Memory B cell (primary cell): ENCODE measurements around the gene FMN1.

Experiments used
- ATAC-seq: fragments of 150-1000 bp; cut with Tn5 transposase; 2 replicates; pipeline ENCODE4 v1.10.0; 2021; ENCODE audit warnings: low read depth, mild to moderate bottlenecking, moderate library complexity
- DNase-seq, 2 donors: peaks; one replicate each; pipeline ENCODE4 v3.0.0; 2022; ENCODE audit warnings: low spot score in 2 of 2
- H3K27ac Mint-ChIP-seq: one replicate; pipeline ENCODE4 v1.8.0; 2022; ENCODE audit warnings: mild to moderate bottlenecking, moderate library complexity, mixed read lengths
- H3K27me3 Mint-ChIP-seq: one replicate; pipeline ENCODE4 v1.8.0; 2022; ENCODE audit warnings: mixed read lengths
- H3K36me3 Mint-ChIP-seq: one replicate; pipeline ENCODE4 v1.8.0; 2022; ENCODE audit warnings: mild to moderate bottlenecking, mixed read lengths
- H3K4me1 Mint-ChIP-seq: one replicate; pipeline ENCODE4 v1.8.0; 2022; ENCODE audit warnings: mixed read lengths
- H3K4me3 Mint-ChIP-seq: one replicate; pipeline ENCODE4 v1.8.0; 2022; ENCODE audit warnings: mild to moderate bottlenecking, moderate library complexity, mixed read lengths
- H3K9me3 Mint-ChIP-seq: one replicate; pipeline ENCODE4 v1.8.0; 2022; ENCODE audit warnings: mixed read lengths

FMN1 gene

GRCh38 chr15:32878869-32879805, 315.4 kb downstream of the FMN1 start:
- DNase-seq (no peak), ATAC-seq (no peak)
- Mint-ChIP-seq H3K36me3 (no peaks in the 10 kb centered on the region), H3K27ac (no peak overlapping the region), H3K4me1 (peaks cover 3% of the 10 kb centered on the region), H3K9me3 (no peaks in the 10 kb centered on the region), H3K27me3 (no peaks in the 10 kb centered on the region), H3K4me3 (no peak overlapping the region)

GRCh38 chr15:32878342-32878741, 316.2 kb downstream of the FMN1 start:
- H3K27ac Mint-ChIP-seq = no peak overlapping the region
- H3K27me3 Mint-ChIP-seq = no peaks in the 10 kb centered on the region
- H3K36me3 Mint-ChIP-seq = no peaks in the 10 kb centered on the region
- no peak overlapping the region for H3K4me3 Mint-ChIP-seq
- H3K9me3 Mint-ChIP-seq = no peaks in the 10 kb centered on the region
- ATAC-seq = no peak
- H3K4me1 Mint-ChIP-seq = peaks cover 3% of the 10 kb centered on the region
- DNase-seq = no peak

GRCh38 chr15:32877252-32878019, 317.1 kb downstream of the FMN1 start:
- no peak overlapping the region for H3K27ac Mint-ChIP-seq
- no peaks in the 10 kb centered on the region for H3K9me3 Mint-ChIP-seq
- peaks cover 3% of the 10 kb centered on the region for H3K4me1 Mint-ChIP-seq
- H3K4me3 Mint-ChIP-seq = no peak overlapping the region
- H3K36me3 Mint-ChIP-seq = no peaks in the 10 kb centered on the region
- ATAC-seq (no peak), DNase-seq (no peak)
- no peaks in the 10 kb centered on the region for H3K27me3 Mint-ChIP-seq

- H3K27me3 Mint-ChIP-seq = no peaks in the 10 kb centered on the region
- H3K36me3 Mint-ChIP-seq = no peaks in the 10 kb centered on the region
- H3K4me3 Mint-ChIP-seq = no peak overlapping the region
- no peak overlapping the region for H3K27ac Mint-ChIP-seq
- DNase-seq (no peak), ATAC-seq (no peak)
- no peaks in the 10 kb centered on the region for H3K9me3 Mint-ChIP-seq
- peaks cover 11% of the 10 kb centered on the region for H3K4me1 Mint-ChIP-seq
Measured at GRCh38 chr15:32873284-32874114, 321.0 kb downstream of the FMN1 start.

GRCh38 chr15:32872621-32873283, 321.8 kb downstream of the FMN1 start:
- DNase-seq (no peak), ATAC-seq (no peak)
- Mint-ChIP-seq H3K4me3 (no peak overlapping the region), H3K36me3 (no peaks in the 10 kb centered on the region), H3K4me1 (peaks cover 11% of the 10 kb centered on the region), H3K27ac (no peak overlapping the region), H3K9me3 (no peaks in the 10 kb centered on the region), H3K27me3 (no peaks in the 10 kb centered on the region)

- H3K27me3 Mint-ChIP-seq = no peaks in the 10 kb centered on the region
- H3K4me1 Mint-ChIP-seq = peaks cover 11% of the 10 kb centered on the region
- no peak overlapping the region for H3K27ac Mint-ChIP-seq
- ATAC-seq = no peak
- H3K4me3 Mint-ChIP-seq = no peak overlapping the region
- no peaks in the 10 kb centered on the region for H3K9me3 Mint-ChIP-seq
- no peak for DNase-seq
- H3K36me3 Mint-ChIP-seq = no peaks in the 10 kb centered on the region
Measured at GRCh38 chr15:32871883-32872282, 322.6 kb downstream of the FMN1 start.

GRCh38 chr15:32870240-32871033, 324.1 kb downstream of the FMN1 start:
- Mint-ChIP-seq H3K4me3 (peak overlapping the region; percentile 3), H3K27me3 (no peaks in the 10 kb centered on the region), H3K27ac (no peak overlapping the region), H3K9me3 (no peaks in the 10 kb centered on the region), H3K4me1 (peaks cover 11% of the 10 kb centered on the region), H3K36me3 (no peaks in the 10 kb centered on the region)
- ATAC-seq (peak; percentile 99), DNase-seq (peak; percentile 37 to 49)

- DNase-seq (no peak), ATAC-seq (no peak)
- no peak overlapping the region for H3K4me3 Mint-ChIP-seq
- H3K4me1 Mint-ChIP-seq = peaks cover 11% of the 10 kb centered on the region
- peaks cover 2% of the 10 kb centered on the region for H3K27me3 Mint-ChIP-seq
- no peaks in the 10 kb centered on the region for H3K36me3 Mint-ChIP-seq
- H3K27ac Mint-ChIP-seq = peak overlapping the region; percentile 10
- H3K9me3 Mint-ChIP-seq = no peaks in the 10 kb centered on the region
Measured at GRCh38 chr15:32869776-32870175, 324.7 kb downstream of the FMN1 start.

- Mint-ChIP-seq H3K4me1 (peaks cover 13% of the 10 kb centered on the region), H3K27me3 (peaks cover 2% of the 10 kb centered on the region), H3K4me3 (no peak overlapping the region), H3K27ac (no peak overlapping the region), H3K9me3 (no peaks in the 10 kb centered on the region), H3K36me3 (no peaks in the 10 kb centered on the region)
- no peak for DNase-seq
- ATAC-seq = no peak
Measured at GRCh38 chr15:32867313-32867626, 327.2 kb downstream of the FMN1 start.

- no peak for ATAC-seq
- no peak overlapping the region for H3K4me3 Mint-ChIP-seq
- H3K36me3 Mint-ChIP-seq = no peaks in the 10 kb centered on the region
- no peaks in the 10 kb centered on the region for H3K9me3 Mint-ChIP-seq
- H3K27ac Mint-ChIP-seq = no peak overlapping the region
- peaks cover 15% of the 10 kb centered on the region for H3K4me1 Mint-ChIP-seq
- DNase-seq = no peak
- H3K27me3 Mint-ChIP-seq = peaks cover 2% of the 10 kb centered on the region
Measured at GRCh38 chr15:32866454-32867312, 327.8 kb downstream of the FMN1 start.

- Mint-ChIP-seq H3K27me3 (peaks cover 4% of the 10 kb centered on the region), H3K9me3 (peaks cover 2% of the 10 kb centered on the region), H3K27ac (no peak overlapping the region), H3K4me3 (no peak overlapping the region), H3K4me1 (peaks cover 12% of the 10 kb centered on the region), H3K36me3 (no peaks in the 10 kb centered on the region)
- ATAC-seq = no peak
- DNase-seq = no peak
Measured at GRCh38 chr15:32864841-32865240, 329.7 kb downstream of the FMN1 start.

GRCh38 chr15:32864051-32864450, 330.5 kb downstream of the FMN1 start:
- Mint-ChIP-seq H3K9me3 (peaks cover 3% of the 10 kb centered on the region), H3K27ac (no peak overlapping the region), H3K36me3 (no peaks in the 10 kb centered on the region), H3K4me3 (no peak overlapping the region), H3K27me3 (peaks cover 5% of the 10 kb centered on the region), H3K4me1 (peaks cover 8% of the 10 kb centered on the region)
- DNase-seq (no peak), ATAC-seq (no peak)
